ENCODE measurements around the gene SPTB.

DNA sequence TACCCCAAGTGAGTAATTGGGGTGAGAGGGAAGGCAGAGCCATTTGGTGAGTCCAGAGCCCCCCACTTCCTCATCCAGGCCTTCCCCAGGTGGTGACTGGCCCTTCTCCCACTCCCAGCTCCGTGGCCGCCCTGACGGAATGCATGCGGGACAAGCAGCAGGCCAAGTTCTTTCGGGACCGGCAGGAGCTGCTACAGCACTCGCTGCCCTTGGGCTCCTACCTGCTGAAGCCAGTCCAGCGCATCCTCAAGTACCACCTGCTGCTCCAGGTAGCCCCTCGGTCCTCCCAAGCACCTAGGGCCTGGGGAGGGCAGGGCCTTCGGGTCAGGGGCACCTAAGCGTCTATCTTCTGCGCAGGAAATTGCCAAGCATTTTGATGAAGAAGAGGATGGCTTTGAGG lies 149.0 kb downstream of the SPTB start:
- TF ChIP-seq, protein P1, sequence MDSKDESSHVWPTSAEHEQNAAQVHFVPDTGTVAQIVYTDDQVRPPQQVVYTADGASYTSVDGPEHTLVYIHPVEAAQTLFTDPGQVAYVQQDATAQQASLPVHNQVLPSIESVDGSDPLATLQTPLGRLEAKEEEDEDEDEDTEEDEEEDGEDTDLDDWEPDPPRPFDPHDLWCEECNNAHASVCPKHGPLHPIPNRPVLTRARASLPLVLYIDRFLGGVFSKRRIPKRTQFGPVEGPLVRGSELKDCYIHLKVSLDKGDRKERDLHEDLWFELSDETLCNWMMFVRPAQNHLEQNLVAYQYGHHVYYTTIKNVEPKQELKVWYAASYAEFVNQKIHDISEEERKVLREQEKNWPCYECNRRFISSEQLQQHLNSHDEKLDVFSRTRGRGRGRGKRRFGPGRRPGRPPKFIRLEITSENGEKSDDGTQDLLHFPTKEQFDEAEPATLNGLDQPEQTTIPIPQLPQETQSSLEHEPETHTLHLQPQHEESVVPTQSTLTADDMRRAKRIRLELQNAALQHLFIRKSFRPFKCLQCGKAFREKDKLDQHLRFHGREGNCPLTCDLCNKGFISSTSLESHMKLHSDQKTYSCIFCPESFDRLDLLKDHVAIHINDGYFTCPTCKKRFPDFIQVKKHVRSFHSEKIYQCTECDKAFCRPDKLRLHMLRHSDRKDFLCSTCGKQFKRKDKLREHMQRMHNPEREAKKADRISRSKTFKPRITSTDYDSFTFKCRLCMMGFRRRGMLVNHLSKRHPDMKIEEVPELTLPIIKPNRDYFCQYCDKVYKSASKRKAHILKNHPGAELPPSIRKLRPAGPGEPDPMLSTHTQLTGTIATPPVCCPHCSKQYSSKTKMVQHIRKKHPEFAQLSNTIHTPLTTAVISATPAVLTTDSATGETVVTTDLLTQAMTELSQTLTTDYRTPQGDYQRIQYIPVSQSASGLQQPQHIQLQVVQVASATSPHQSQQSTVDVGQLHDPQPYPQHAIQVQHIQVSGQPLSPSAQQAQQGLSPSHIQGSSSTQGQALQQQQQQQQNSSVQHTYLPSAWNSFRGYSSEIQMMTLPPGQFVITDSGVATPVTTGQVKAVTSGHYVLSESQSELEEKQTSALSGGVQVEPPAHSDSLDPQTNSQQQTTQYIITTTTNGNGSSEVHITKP (IDR thresholded peaks at IDR 0.05; ENCODE audit: partially characterized antibody): no peak
- TF ChIP-seq HLTF (IDR thresholded peaks at IDR 0.05) (no peak), SRF (CRISPR knock-in tag; IDR thresholded peaks at IDR 0.05) (no peak), SP1 (CRISPR knock-in tag; IDR thresholded peaks at IDR 0.05) (no peak), ETV5 (CRISPR knock-in tag; IDR thresholded peaks at IDR 0.05; ENCODE audit: low read depth) (no peak), ZNF589 (CRISPR knock-in tag; IDR thresholded peaks at IDR 0.05; ENCODE audit: low read depth) (no peak), COPS2 (conservative IDR thresholded peaks at IDR 0.05) (no peak), RFX5 (IDR thresholded peaks at IDR 0.05; ENCODE audit: low read depth, low read length) (no peak), RFX1 (IDR thresholded peaks at IDR 0.05) (no peak)
- TF ChIP-seq, protein P2, sequence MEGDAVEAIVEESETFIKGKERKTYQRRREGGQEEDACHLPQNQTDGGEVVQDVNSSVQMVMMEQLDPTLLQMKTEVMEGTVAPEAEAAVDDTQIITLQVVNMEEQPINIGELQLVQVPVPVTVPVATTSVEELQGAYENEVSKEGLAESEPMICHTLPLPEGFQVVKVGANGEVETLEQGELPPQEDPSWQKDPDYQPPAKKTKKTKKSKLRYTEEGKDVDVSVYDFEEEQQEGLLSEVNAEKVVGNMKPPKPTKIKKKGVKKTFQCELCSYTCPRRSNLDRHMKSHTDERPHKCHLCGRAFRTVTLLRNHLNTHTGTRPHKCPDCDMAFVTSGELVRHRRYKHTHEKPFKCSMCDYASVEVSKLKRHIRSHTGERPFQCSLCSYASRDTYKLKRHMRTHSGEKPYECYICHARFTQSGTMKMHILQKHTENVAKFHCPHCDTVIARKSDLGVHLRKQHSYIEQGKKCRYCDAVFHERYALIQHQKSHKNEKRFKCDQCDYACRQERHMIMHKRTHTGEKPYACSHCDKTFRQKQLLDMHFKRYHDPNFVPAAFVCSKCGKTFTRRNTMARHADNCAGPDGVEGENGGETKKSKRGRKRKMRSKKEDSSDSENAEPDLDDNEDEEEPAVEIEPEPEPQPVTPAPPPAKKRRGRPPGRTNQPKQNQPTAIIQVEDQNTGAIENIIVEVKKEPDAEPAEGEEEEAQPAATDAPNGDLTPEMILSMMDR (IDR thresholded peaks at IDR 0.05 in 2 of 3, conservative IDR thresholded peaks at IDR 0.05 in 1 of 3; ENCODE audit: insufficient read depth in 2 of 3, low read depth in 1 of 3, low read length in 3 of 3): no peak

All from K562 (cell line).